K562 (cell line): ENCODE measurements around the gene FBXO46. TPM values are rescaled to one million over a fixed set of nuclear protein-coding genes. Genes with fewer than 3 reads are reported as not detected.

Source experiments
- ADNP ChIP-seq: fragments of 200-800 bp; sonication (Bioruptor generic); IDR thresholded peaks from 2 replicates; pipeline ENCODE4 v1.6.1; 2016; ENCODE audit warnings: missing genetic modification characterization, missing compliant biosample characterization
- ATF7 ChIP-seq: fragments of 450-650 bp; IDR thresholded peaks from 2 replicates; pipeline ENCODE4 v1.7.1; 2014; ENCODE audit warnings: mild to moderate bottlenecking, moderate library complexity
- CHD2 ChIP-seq: IDR thresholded peaks from 2 replicates; pipeline ENCODE4 v1.6.1; 2011; ENCODE audit warnings: low read depth, low read length
- CREM ChIP-seq: IDR thresholded peaks from 2 replicates; pipeline ENCODE4 v1.6.1; 2014; ENCODE audit warnings: antibody characterized with exemption, low read depth
- EHMT2 ChIP-seq: fragments of 450-650 bp; IDR thresholded peaks from 2 replicates; pipeline ENCODE4 v1.6.1; 2018; ENCODE audit warnings: antibody characterized with exemption
- KLF10 ChIP-seq: fragments of 250-450 bp; sonication (Bioruptor Pico); IDR thresholded peaks from 2 replicates; pipeline ENCODE4 v1.6.1; 2021; ENCODE audit warnings: matching md5 sums
- MBD2 ChIP-seq: sonication (generic); IDR thresholded peaks from 2 replicates; pipeline ENCODE4 v1.6.1; 2016; ENCODE audit warnings: low read depth, borderline replicate concordance
- MTA2 ChIP-seq: fragments of 450-650 bp; IDR thresholded peaks from 2 replicates; pipeline ENCODE4 v1.6.1; 2016; ENCODE audit warnings: low read depth
- ZNF668 ChIP-seq: fragments of 250-450 bp; sonication (Bioruptor Pico); IDR thresholded peaks from 2 replicates; pipeline ENCODE4 v1.8.0; 2022; ENCODE audit warnings: mild to moderate bottlenecking, inconsistent platforms
- polyA plus RNA-seq, 8 experiments: library from polyadenylated mRNA; depleted of rRNA in 4 of 8; stranded (reverse) in 5 of 8; unstranded in 3 of 8; fragments of >200 nt; fragmentation: Nextera tagmentation in 2 of 8; fragmentation: Illumina TruSeq in 1 of 8; extraction: Ambion mirVana in 2 of 8; extraction: Trizol in 1 of 8; gene quantifications; 2 replicates each; pipeline versions ENCODE4 v1.2.1 to v1.2.3, GENCODE V29; 2011 to 2014; ENCODE audit warnings: inconsistent platforms in 1 of 8, missing spikeins in 1 of 8
- total RNA-seq, 7 experiments: library from RNA; depleted of rRNA in 6 of 7; stranded (reverse); fragments of >200 nt in 6 of 7; fragmentation: Illumina TruSeq in 2 of 7; extraction: Trizol in 2 of 7; gene quantifications; 2 replicates each; pipeline versions ENCODE4 v1.2.1 to v1.2.3, GENCODE V29; 2011 to 2021; ENCODE audit warnings: low replicate concordance in 1 of 7
- TF ChIP-seq, protein P1 (sequence below): sonication (generic); formaldehyde crosslinking; IDR thresholded peaks from 2 replicates; pipeline ENCODE4 v1.8.1; 2023; ENCODE audit warnings: missing genetic modification reagents, mild to moderate bottlenecking, borderline replicate concordance
- TF ChIP-seq, protein P2 (sequence below): fragments of 450-650 bp; IDR thresholded peaks from 2 replicates; pipeline ENCODE4 v1.6.1; 2016; ENCODE audit warnings: borderline replicate concordance
- TF ChIP-seq, protein P3 (sequence below): sonication (generic); formaldehyde crosslinking; IDR thresholded peaks from 2 replicates; pipeline ENCODE4 v1.8.0; 2022; ENCODE audit warnings: missing genetic modification reagents, mild to moderate bottlenecking, borderline replicate concordance
- TF ChIP-seq, protein P4 (sequence below): fragments of 250-450 bp; sonication (Bioruptor Pico); IDR thresholded peaks from 2 replicates; pipeline ENCODE4 v1.4.0; 2020; ENCODE audit warnings: mild to moderate bottlenecking

FBXO46 gene
- total and polyA plus RNA-seq, 9 of the 15 experiments (the other 6 are each of a cell fraction or from before 2014, with no cell fraction given) = 1.5 to 36.1 (median 7.3) TPM

DNA sequence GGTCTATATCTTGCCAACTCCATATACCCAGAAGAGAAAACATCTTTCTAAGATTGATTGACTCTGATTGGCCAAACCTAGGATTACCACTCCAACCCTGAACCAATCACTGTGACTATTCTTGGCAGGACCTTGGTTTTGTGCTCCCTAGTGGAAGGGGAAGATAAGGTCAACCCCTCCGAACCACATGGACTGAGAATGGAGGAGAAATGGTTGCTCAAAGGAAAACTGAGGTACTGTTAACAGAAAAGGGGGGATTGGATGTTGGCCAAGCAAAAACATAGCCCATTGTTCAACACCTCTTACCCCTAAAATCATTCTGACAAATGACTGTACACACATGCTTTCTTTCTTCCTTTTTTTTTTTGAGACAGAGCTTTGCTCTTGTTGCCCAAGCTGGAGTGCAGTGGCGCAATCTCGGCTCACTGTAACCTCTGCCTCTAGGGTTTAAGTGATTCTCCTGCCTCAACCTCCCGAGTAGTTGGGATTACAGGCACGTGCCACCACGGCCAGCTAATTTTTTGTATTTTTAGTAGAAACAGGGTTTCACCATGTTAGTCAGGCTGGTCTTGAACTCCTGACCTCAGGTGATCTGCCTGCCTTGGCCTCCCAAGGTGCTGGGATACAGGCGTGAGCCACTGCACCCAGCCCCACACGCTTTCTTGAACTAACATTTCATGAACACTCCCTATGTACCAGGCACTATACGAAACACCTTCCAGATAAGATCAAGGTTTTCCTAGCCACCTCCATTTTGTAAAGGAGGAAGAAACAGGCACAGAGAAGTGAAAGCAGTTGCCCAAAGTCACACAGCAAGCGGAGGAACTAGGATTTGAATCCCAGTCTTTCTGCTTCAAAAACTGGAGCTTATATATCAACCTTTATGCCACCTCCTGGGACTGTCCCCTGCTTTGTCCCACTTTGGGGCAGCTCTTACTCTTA lies 9.1 kb upstream of the FBXO46 start (continued):
- TF ChIP-seq, protein P1, sequence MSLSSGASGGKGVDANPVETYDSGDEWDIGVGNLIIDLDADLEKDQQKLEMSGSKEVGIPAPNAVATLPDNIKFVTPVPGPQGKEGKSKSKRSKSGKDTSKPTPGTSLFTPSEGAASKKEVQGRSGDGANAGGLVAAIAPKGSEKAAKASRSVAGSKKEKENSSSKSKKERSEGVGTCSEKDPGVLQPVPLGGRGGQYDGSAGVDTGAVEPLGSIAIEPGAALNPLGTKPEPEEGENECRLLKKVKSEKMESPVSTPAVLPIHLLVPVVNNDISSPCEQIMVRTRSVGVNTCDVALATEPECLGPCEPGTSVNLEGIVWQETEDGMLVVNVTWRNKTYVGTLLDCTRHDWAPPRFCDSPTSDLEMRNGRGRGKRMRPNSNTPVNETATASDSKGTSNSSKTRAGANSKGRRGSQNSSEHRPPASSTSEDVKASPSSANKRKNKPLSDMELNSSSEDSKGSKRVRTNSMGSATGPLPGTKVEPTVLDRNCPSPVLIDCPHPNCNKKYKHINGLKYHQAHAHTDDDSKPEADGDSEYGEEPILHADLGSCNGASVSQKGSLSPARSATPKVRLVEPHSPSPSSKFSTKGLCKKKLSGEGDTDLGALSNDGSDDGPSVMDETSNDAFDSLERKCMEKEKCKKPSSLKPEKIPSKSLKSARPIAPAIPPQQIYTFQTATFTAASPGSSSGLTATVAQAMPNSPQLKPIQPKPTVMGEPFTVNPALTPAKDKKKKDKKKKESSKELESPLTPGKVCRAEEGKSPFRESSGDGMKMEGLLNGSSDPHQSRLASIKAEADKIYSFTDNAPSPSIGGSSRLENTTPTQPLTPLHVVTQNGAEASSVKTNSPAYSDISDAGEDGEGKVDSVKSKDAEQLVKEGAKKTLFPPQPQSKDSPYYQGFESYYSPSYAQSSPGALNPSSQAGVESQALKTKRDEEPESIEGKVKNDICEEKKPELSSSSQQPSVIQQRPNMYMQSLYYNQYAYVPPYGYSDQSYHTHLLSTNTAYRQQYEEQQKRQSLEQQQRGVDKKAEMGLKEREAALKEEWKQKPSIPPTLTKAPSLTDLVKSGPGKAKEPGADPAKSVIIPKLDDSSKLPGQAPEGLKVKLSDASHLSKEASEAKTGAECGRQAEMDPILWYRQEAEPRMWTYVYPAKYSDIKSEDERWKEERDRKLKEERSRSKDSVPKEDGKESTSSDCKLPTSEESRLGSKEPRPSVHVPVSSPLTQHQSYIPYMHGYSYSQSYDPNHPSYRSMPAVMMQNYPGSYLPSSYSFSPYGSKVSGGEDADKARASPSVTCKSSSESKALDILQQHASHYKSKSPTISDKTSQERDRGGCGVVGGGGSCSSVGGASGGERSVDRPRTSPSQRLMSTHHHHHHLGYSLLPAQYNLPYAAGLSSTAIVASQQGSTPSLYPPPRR (CRISPR knock-in tag) = no peak
- TF ChIP-seq MBD2 (peak; percentile 76; the same call in 1 of the 2 replicates), ADNP (tag) (peak; percentile 66; the same call in 1 of the 2 replicates), KLF10 (CRISPR knock-in tag) (no peak), ZNF668 (CRISPR knock-in tag) (0 out of 2 replicates have a peak, but pooled peaks have one; percentile 36), ATF7 (peak; percentile 45; the same call in 1 of the 2 replicates), CHD2 (no peak), MTA2 (no peak), EHMT2 (peak; percentile 79), CREM (peak; percentile 38; the same call in 1 of the 2 replicates)
- TF ChIP-seq, protein P2, sequence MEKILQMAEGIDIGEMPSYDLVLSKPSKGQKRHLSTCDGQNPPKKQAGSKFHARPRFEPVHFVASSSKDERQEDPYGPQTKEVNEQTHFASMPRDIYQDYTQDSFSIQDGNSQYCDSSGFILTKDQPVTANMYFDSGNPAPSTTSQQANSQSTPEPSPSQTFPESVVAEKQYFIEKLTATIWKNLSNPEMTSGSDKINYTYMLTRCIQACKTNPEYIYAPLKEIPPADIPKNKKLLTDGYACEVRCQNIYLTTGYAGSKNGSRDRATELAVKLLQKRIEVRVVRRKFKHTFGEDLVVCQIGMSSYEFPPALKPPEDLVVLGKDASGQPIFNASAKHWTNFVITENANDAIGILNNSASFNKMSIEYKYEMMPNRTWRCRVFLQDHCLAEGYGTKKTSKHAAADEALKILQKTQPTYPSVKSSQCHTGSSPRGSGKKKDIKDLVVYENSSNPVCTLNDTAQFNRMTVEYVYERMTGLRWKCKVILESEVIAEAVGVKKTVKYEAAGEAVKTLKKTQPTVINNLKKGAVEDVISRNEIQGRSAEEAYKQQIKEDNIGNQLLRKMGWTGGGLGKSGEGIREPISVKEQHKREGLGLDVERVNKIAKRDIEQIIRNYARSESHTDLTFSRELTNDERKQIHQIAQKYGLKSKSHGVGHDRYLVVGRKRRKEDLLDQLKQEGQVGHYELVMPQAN = no peak; the same call in 1 of the 2 replicates
- TF ChIP-seq, protein P3, sequence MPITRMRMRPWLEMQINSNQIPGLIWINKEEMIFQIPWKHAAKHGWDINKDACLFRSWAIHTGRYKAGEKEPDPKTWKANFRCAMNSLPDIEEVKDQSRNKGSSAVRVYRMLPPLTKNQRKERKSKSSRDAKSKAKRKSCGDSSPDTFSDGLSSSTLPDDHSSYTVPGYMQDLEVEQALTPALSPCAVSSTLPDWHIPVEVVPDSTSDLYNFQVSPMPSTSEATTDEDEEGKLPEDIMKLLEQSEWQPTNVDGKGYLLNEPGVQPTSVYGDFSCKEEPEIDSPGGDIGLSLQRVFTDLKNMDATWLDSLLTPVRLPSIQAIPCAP (CRISPR knock-in tag) = no peak
- TF ChIP-seq, protein P4, sequence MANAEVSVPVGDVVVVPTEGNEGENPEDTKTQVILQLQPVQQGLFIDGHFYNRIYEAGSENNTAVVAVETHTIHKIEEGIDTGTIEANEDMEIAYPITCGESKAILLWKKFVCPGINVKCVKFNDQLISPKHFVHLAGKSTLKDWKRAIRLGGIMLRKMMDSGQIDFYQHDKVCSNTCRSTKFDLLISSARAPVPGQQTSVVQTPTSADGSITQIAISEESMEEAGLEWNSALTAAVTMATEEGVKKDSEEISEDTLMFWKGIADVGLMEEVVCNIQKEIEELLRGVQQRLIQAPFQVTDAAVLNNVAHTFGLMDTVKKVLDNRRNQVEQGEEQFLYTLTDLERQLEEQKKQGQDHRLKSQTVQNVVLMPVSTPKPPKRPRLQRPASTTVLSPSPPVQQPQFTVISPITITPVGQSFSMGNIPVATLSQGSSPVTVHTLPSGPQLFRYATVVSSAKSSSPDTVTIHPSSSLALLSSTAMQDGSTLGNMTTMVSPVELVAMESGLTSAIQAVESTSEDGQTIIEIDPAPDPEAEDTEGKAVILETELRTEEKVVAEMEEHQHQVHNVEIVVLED = no peak
